Raji (cell line): ENCODE results near the gene TREML2.

Source experiments
- POLR2A ChIP-seq: IDR thresholded peaks from 2 replicates; pipeline ENCODE4 v1.6.1; 2011; ENCODE audit warnings: low read depth, low read length, control low read depth; ENCODE audit not compliant: insufficient read depth

The TREML2 gene

GRCh38 chr6:41200901-41201763 is at the start of gene TREML2:
Gene TREML2 (minus strand): TSS chr6:41201149. CDS start chr6:41201008, 141 bp downstream.
- no peak for TF ChIP-seq POLR2A

DNA sequence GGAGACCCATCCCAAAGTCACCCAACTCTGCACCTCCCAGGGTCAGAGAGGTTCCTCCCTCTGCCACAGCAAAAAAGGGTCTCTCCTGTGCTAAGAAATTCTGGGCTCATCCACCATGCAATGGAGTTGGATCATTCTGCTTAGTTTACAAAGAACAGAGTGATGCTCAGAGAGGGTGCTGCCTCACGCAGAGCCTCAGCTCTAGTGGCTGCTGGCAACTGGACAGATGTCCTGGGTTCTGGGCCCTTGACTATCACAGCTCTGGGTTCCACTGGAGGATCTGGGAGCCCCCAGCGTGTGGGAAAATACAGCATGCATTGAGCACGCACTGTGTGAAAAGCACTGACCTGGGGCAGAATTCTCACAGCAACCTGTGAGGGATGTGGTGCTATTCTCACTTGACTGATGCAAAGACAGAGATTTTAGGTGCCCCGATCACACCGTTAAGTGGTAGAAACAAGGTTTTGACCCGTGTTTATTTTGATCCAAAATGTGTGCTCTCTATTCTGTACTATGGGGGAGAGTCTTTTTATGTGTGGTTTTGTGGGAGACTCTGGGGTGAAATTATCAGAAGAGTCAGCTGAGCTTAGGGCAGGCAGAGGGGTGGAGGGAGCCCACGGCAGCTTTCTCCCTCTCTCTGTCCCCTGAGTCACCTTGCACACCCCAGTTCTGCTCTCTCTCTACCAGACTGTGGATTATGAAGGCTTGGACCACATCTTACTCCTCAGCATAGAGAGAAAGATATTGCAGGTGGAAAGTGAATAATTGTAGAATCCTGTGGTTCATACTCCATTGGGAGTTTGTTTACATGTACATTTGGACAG is 47.1 kb upstream of the TREML2 start:
- no peak for TF ChIP-seq POLR2A

GRCh38 chr6:41247288-41247865 is 46.4 kb upstream of the TREML2 start:
- no peak for TF ChIP-seq POLR2A

GRCh38 chr6:41239467-41240159 is 38.7 kb upstream of the TREML2 start:
- no peak for TF ChIP-seq POLR2A

- TF ChIP-seq POLR2A, result no peak
Observed at GRCh38 chr6:41237128-41237527, 36.2 kb upstream of the TREML2 start.

DNA sequence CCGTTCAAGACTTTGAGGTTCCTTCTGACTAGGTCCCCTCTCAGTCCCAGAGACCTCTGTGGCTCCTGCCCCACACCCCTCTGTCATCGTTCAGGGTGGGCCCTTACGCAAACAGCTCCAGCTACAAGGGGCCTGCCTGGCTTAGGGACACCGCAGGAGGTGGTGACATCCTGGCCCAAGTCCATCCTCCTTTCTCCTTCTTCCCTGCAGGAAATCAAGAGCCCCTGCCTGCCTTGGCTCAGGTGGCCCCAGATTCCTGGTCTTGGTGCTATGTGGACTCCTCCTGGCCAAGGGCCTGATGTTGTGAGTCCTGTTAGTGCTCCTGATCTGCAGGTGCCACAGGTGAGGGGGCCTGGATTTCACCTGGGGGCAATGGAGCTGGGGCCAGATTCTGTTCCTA is 35.3 kb upstream of the TREML2 start:
- TF ChIP-seq POLR2A, result no peak

- no peak for TF ChIP-seq POLR2A
Observed at GRCh38 chr6:41232667-41233066, 31.7 kb upstream of the TREML2 start.

GRCh38 chr6:41231246-41231645 is 30.3 kb upstream of the TREML2 start:
- TF ChIP-seq POLR2A, result no peak

- no peak for TF ChIP-seq POLR2A
Observed at GRCh38 chr6:41229721-41230120, 28.8 kb upstream of the TREML2 start.

DNA sequence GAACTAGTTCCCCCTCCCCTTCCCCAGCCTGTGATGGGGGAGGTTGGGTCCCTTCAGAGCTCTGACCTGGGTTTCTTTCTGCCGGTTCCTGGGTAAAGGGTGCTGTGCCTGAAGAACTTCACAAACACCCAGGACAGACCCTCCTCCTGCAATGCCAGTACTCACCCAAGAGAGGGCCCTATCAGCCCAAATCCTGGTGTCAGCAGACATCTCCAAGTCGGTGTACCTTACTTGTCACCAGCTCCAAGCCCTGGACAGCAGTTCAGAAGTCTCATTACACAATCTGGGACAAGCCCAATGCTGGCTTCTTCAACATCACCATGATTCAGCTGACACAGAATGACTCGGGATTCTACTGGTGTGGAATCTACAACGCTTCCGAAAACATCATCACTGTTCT is 27.7 kb upstream of the TREML2 start:
- no peak for TF ChIP-seq POLR2A

DNA sequence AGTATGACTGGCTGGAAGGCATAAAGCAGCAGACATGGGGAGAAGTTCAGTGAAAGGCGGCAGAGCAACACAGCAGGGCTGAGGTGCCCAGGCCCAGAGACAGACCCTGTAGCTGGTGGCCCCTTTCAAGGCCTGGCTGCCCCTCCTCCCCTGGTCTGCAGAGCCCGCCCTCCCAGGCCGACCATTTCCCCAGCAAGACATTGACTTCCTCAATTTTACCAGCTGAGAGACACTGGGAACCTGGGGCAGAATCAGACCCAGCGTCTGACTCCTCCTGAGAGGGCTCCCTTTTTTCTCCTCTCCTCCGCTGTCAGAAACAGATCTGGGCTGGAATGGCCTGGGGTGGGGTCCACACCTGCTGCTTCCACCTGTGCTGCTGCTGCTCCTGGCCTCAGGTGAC is 27.1 kb upstream of the TREML2 start, which contains the start of gene TREML4:
TSS of gene TREML4 (plus strand) at position 254 of the 400 bp plus-strand sequence. CDS start at position 333, 79 bp downstream.
- TF ChIP-seq POLR2A, result no peak

DNA sequence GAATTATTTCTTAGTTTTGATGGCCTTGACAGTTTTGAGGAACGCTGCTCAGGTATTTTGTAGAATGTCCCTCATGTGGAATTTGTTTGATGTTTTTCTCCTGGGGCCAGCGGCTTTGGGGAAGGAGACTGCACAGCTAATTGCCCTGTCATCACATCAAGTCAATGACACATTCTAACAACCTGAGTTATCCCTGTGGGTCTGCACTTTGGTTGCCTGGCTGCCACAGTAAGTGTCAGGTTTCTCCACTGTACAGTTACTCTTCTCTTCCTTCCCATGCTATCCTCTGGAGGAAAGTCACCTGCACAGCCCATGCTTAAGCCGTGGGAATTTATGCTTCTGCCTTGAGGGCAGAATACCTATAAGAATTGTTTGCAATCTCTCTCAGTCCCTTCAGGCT is 25.8 kb upstream of the TREML2 start:
- TF ChIP-seq POLR2A, result no peak

GRCh38 chr6:41224800-41225199 is 23.9 kb upstream of the TREML2 start:
- no peak for TF ChIP-seq POLR2A

DNA sequence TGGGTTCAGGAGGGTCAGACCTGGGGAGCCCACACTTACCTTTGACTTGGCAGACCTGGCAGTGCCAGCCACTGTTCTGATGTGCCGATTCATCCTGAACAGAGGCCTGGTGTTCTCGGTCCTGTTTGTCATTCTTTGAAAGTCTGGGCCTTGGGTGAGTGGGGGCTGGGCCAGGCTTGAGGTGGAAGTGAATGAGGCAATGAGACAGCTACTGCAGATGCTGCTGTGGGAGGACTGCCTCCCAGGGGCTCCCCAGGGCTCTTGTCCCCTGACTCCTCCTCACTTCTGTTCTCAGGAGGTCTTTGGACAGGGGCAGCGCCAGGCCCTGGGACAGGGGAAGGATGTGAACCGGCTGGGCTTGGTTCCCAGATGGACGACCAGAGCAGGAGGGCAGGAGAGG is 21.6 kb upstream of the TREML2 start:
- no peak for TF ChIP-seq POLR2A

DNA sequence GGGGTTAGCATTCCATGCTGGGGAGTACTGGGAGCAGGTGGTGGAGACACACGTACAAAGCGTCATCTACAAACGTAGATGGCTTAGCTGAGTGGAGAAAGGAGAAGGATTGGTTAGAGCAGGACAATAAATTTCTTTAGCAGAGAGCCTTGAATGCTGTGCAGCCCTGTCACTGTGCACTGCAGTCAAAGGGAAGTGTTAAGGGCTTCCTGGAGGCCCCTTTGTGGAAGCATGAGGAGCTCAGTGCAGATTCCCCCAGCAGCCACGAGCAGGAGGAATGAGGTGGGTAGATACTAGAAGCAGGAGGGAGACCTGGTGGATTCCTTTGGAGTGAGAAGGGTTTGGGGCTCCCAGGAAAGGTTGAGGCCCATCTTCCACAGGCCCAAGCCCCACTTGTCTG is 21.1 kb upstream of the TREML2 start:
- TF ChIP-seq POLR2A, result no peak

- no peak for TF ChIP-seq POLR2A
Observed at GRCh38 chr6:41216616-41217015, 15.7 kb upstream of the TREML2 start.

GRCh38 chr6:41215777-41216176 is 14.8 kb upstream of the TREML2 start:
- TF ChIP-seq POLR2A, result no peak
